ENCODE measurements around the gene DPCD.
"Not testable (repeated sequence)": the region's sequence is repeated elsewhere in the genome, so short reads cannot be mapped to it uniquely, and the experiment has no call there.

DPCD gene

GRCh38 chr10:101588879-101589278 is 758 bp downstream of the DPCD start:
- no peak for DNase-seq

- not testable (repeated sequence) for DNase-seq
Observed at GRCh38 chr10:101593331-101593730, 5.2 kb downstream of the DPCD start.

GRCh38 chr10:101595591-101596433 is 7.7 kb downstream of the DPCD start:
- DNase-seq: no peak

GRCh38 chr10:101597091-101597900 is 9.2 kb downstream of the DPCD start:
- DNase-seq: no peak

- DNase-seq: peak; percentile 39
Observed at GRCh38 chr10:101601541-101601940, 13.4 kb downstream of the DPCD start.

GRCh38 chr10:101602761-101603398 is 14.8 kb downstream of the DPCD start:
- DNase-seq: peak; percentile 86

GRCh38 chr10:101607124-101607523 is 19.0 kb downstream of the DPCD start:
- no peak for DNase-seq

- no peak for DNase-seq
Observed at GRCh38 chr10:101609481-101609880, 21.4 kb downstream of the DPCD start.

GRCh38 chr10:101611096-101611905 is 23.2 kb downstream of the DPCD start:
- no peak for DNase-seq

GRCh38 chr10:101612086-101612485 is 24.0 kb downstream of the DPCD start:
- DNase-seq: no peak

GRCh38 chr10:101612872-101613271 is 24.8 kb downstream of the DPCD start:
- no peak for DNase-seq

- no peak for DNase-seq
Observed at GRCh38 chr10:101613646-101614045, 25.5 kb downstream of the DPCD start.

GRCh38 chr10:101614663-101615524 is 26.8 kb downstream of the DPCD start:
- no peak for DNase-seq

GRCh38 chr10:101615525-101616116 is 27.5 kb downstream of the DPCD start:
- no peak for DNase-seq

GRCh38 chr10:101616415-101617101 is 28.4 kb downstream of the DPCD start:
- DNase-seq: no peak

- DNase-seq: no peak
Observed at GRCh38 chr10:101617102-101617823, 29.1 kb downstream of the DPCD start.

- no peak for DNase-seq
Observed at GRCh38 chr10:101617824-101618568, 29.9 kb downstream of the DPCD start.

GRCh38 chr10:101618871-101619270 is 30.8 kb downstream of the DPCD start:
- no peak for DNase-seq

GRCh38 chr10:101619983-101620382 is 31.9 kb downstream of the DPCD start:
- no peak for DNase-seq

Data from activated effector memory CD4-positive, alpha-beta T cell treated with anti-CD3 and anti-CD28 coated beads, Interleukin-2, amount 50 U/mL, for 16 hours (primary cell).